Measurements from ENCODE around the gene LRSAM1. TPM values are rescaled to one million over a fixed set of nuclear protein-coding genes. Genes with fewer than 3 reads are reported as not detected.

LRSAM1 gene
- total RNA-seq, 1 experiment from 2014 or later = 25.8 TPM

DNA sequence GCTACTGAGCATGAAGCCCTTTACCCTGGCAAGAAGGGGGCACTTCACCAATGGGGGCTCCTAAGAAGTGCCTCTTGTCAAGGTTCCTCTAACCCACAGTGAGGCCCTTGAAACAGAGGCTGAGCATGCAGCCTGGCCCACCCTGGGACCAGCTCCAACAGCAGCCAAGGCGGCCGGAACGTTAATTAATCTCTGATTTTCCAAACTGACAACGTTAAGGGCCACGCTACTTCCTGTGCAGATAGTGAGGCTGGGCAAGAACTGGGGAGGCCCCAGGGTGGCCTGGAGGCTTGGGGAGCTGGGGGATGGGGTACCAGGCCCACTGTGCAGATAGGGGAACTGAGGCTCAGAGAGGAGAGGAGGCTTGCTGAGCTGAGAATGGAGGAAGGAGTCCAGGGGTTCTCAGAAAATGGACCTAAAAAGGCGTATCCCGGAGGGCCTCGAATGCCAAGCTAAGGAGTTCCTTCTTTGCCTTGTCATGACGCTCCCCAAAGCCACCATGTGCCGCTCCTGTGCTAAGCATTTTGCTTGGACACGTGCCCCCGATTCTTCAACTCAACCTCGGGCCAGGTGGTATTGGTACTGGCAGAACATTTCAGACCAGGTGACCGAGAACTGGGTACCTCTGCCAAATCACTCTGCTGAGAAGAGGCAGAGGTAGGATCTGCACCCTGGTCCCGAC, 88.8 kb downstream of the LRSAM1 start:
- Mint-ChIP-seq H3K4me3 (ENCODE audit: unreplicated experiment) (no peak overlapping the region), H3K27me3 (ENCODE audit: insufficient read depth, unreplicated experiment) (no peaks in the 10 kb centered on the region), H3K27ac (ENCODE audit: unreplicated experiment) (peak overlapping the region; percentile 39), H3K9me3 (ENCODE audit: unreplicated experiment) (no peaks in the 10 kb centered on the region), H3K4me1 (ENCODE audit: low read depth, unreplicated experiment) (peaks cover 8% of the 10 kb centered on the region), H3K36me3 (ENCODE audit: insufficient read depth, unreplicated experiment) (peaks cover 6% of the 10 kb centered on the region)
- H3K4me3 ChIP-seq (ENCODE audit: low read depth, low read length) = no peak overlapping the region
- H3K4me1 ChIP-seq = peaks cover 7% of the 10 kb centered on the region
- no TSS peak for BruUV-seq (replicated peaks)
- TF ChIP-seq, protein P1, sequence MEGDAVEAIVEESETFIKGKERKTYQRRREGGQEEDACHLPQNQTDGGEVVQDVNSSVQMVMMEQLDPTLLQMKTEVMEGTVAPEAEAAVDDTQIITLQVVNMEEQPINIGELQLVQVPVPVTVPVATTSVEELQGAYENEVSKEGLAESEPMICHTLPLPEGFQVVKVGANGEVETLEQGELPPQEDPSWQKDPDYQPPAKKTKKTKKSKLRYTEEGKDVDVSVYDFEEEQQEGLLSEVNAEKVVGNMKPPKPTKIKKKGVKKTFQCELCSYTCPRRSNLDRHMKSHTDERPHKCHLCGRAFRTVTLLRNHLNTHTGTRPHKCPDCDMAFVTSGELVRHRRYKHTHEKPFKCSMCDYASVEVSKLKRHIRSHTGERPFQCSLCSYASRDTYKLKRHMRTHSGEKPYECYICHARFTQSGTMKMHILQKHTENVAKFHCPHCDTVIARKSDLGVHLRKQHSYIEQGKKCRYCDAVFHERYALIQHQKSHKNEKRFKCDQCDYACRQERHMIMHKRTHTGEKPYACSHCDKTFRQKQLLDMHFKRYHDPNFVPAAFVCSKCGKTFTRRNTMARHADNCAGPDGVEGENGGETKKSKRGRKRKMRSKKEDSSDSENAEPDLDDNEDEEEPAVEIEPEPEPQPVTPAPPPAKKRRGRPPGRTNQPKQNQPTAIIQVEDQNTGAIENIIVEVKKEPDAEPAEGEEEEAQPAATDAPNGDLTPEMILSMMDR (IDR thresholded peaks at IDR 0.05; ENCODE audit: insufficient read depth in 1 of 2, low read depth in 1 of 2, low read length in 1 of 2, severe bottlenecking in 1 of 2, unreplicated experiment in 1 of 2) = no peak
- intact Hi-C loops (cut with micrococcal nuclease; ENCODE audit: unreplicated experiment) = no loop called here
- H3K27me3 ChIP-seq (replicated peaks; ENCODE audit: control insufficient read depth, insufficient read depth, low read length) = no peaks in the 10 kb centered on the region
- no peak for DNase-seq
- H3K36me3 ChIP-seq (ENCODE audit: control insufficient read depth, insufficient read depth, low read length) = no peaks in the 10 kb centered on the region
- ChIA-PET POLR2A (no interaction called here), CTCF (no interaction called here)
- no peaks in the 10 kb centered on the region for H3K9me3 ChIP-seq

GRCh38 chr9:127540664-127541041, 89.3 kb downstream of the LRSAM1 start:
- H3K4me1 ChIP-seq = peaks cover 13% of the 10 kb centered on the region
- CTCF ChIA-PET = no interaction called here
- H3K9me3 Mint-ChIP-seq (ENCODE audit: unreplicated experiment) = no peaks in the 10 kb centered on the region

DNA sequence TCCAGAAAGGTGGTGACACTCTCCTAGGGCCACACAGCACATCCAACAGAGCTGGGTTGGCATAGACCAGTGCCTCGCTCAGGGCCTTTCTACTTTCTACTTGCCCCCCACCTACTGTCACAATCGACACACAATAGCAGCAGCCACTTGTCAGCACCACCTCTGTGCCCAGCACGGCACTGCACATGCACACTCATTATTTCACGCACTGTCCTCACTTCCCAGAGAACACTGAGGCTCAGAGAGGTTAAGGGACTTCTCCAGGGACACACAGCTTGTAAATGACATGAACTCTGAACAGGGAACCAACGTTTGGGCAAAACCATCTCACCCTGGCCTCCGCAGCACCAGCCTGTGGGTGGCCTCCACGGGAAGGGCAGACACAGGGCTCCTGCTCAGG, 89.9 kb downstream of the LRSAM1 start:
- H3K4me1 Mint-ChIP-seq (ENCODE audit: low read depth, unreplicated experiment) = peaks cover 12% of the 10 kb centered on the region
- TF ChIP-seq, protein P1 (IDR thresholded peaks at IDR 0.05; ENCODE audit: insufficient read depth in 1 of 2, low read depth in 1 of 2, low read length in 1 of 2, severe bottlenecking in 1 of 2, unreplicated experiment in 1 of 2) = no peak
- H3K27me3 Mint-ChIP-seq (ENCODE audit: insufficient read depth, unreplicated experiment) = no peaks in the 10 kb centered on the region
- H3K4me3 Mint-ChIP-seq (ENCODE audit: unreplicated experiment) = no peak overlapping the region
- POLR2A ChIA-PET = no interaction called here
- H3K9me3 ChIP-seq = no peaks in the 10 kb centered on the region
- DNase-seq = no peak
- no TSS peak for BruUV-seq (replicated peaks)
- no peak overlapping the region for H3K27ac Mint-ChIP-seq (ENCODE audit: unreplicated experiment)
- CTCF ChIA-PET = no interaction called here
- H3K4me3 ChIP-seq (ENCODE audit: low read depth, low read length) = no peak overlapping the region
- no peaks in the 10 kb centered on the region for H3K9me3 Mint-ChIP-seq (ENCODE audit: unreplicated experiment)
- peaks cover 18% of the 10 kb centered on the region for H3K4me1 ChIP-seq
- H3K27me3 ChIP-seq (replicated peaks; ENCODE audit: control insufficient read depth, insufficient read depth, low read length) = no peaks in the 10 kb centered on the region
- intact Hi-C loops (cut with micrococcal nuclease; ENCODE audit: unreplicated experiment) = no loop called here
- peaks cover 6% of the 10 kb centered on the region for H3K36me3 Mint-ChIP-seq (ENCODE audit: insufficient read depth, unreplicated experiment)
- H3K36me3 ChIP-seq (ENCODE audit: control insufficient read depth, insufficient read depth, low read length) = no peaks in the 10 kb centered on the region

More at GRCh38 chr9:127540664-127541041, 89.3 kb downstream of the LRSAM1 start:
- Mint-ChIP-seq H3K27ac (ENCODE audit: unreplicated experiment) (peak overlapping the region; percentile 39), H3K36me3 (ENCODE audit: insufficient read depth, unreplicated experiment) (peaks cover 4% of the 10 kb centered on the region), H3K4me3 (ENCODE audit: unreplicated experiment) (no peak overlapping the region), H3K27me3 (ENCODE audit: insufficient read depth, unreplicated experiment) (no peaks in the 10 kb centered on the region), H3K4me1 (ENCODE audit: low read depth, unreplicated experiment) (peaks cover 8% of the 10 kb centered on the region)
- Histone ChIP-seq H3K27me3 (replicated peaks; ENCODE audit: control insufficient read depth, insufficient read depth, low read length) (no peaks in the 10 kb centered on the region), H3K4me3 (ENCODE audit: low read depth, low read length) (no peak overlapping the region), H3K9me3 (no peaks in the 10 kb centered on the region), H3K36me3 (ENCODE audit: control insufficient read depth, insufficient read depth, low read length) (no peaks in the 10 kb centered on the region)
- no peak for DNase-seq
- TF ChIP-seq, protein P1 (IDR thresholded peaks at IDR 0.05; ENCODE audit: insufficient read depth in 1 of 2, low read depth in 1 of 2, low read length in 1 of 2, severe bottlenecking in 1 of 2, unreplicated experiment in 1 of 2) = no peak
- intact Hi-C loops (cut with micrococcal nuclease; ENCODE audit: unreplicated experiment) = no loop called here
- POLR2A ChIA-PET = no interaction called here
- BruUV-seq (replicated peaks) = no TSS peak

All from Caco-2 (cell line).